Neuron (in vitro differentiated cells): Measurements from ENCODE around the gene WDR35.
"Not testable (repeated sequence)": the region's sequence is repeated elsewhere in the genome, so short reads cannot be mapped to it uniquely, and the experiment has no call there.

Source experiments
- H2AFZ ChIP-seq: one replicate; pipeline ENCODE4 v1.6.1; 2013; ENCODE audit warnings: low read depth, mild to moderate bottlenecking, inconsistent platforms, low read length, moderate library complexity
- H3K27me3 ChIP-seq: one replicate; pipeline ENCODE4 v1.6.1; 2013; ENCODE audit warnings: low read length; ENCODE audit not compliant: insufficient read depth
- H3K36me3 ChIP-seq: one replicate; pipeline ENCODE4 v1.6.1; 2013; ENCODE audit warnings: low read length; ENCODE audit not compliant: insufficient read depth
- H3K4me1 ChIP-seq: one replicate; pipeline ENCODE4 v1.6.1; 2013; ENCODE audit warnings: low read length; ENCODE audit not compliant: insufficient read depth
- H3K4me3 ChIP-seq: 2 replicates; pipeline ENCODE4 v1.5.1; 2013; ENCODE audit warnings: mild to moderate bottlenecking, low read length, moderate library complexity
- H3K9me3 ChIP-seq: one replicate; pipeline ENCODE4 v1.6.1; 2013; ENCODE audit warnings: low read length

Gene WDR35

GRCh38 chr2:19947184-19947940 is 42.5 kb downstream of the WDR35 start:
- Histone ChIP-seq H3K27me3 (no peaks in the 10 kb centered on the region), H3K36me3 (peaks cover 35% of the 10 kb centered on the region), H3K9me3 (no peaks in the 10 kb centered on the region), H3K4me3 (no peak overlapping the region), H3K4me1 (peaks cover 22% of the 10 kb centered on the region), H2AFZ (no peak overlapping the region)

GRCh38 chr2:19944205-19944845 is 45.6 kb downstream of the WDR35 start:
- H3K9me3 ChIP-seq: peaks cover 2% of the 10 kb centered on the region
- peaks cover 22% of the 10 kb centered on the region for H3K4me1 ChIP-seq
- H3K4me3 ChIP-seq: no peak overlapping the region
- peak overlapping the region; percentile 44 for H2AFZ ChIP-seq
- H3K27me3 ChIP-seq: no peaks in the 10 kb centered on the region
- H3K36me3 ChIP-seq: peaks cover 30% of the 10 kb centered on the region

GRCh38 chr2:19943189-19943588 is 46.7 kb downstream of the WDR35 start:
- Histone ChIP-seq H3K4me1 (peaks cover 22% of the 10 kb centered on the region), H3K36me3 (peaks cover 32% of the 10 kb centered on the region), H3K27me3 (no peaks in the 10 kb centered on the region), H3K9me3 (peaks cover 2% of the 10 kb centered on the region), H2AFZ (no peak overlapping the region), H3K4me3 (no peak overlapping the region)

- H3K4me1 ChIP-seq: peaks cover 22% of the 10 kb centered on the region
- H3K27me3 ChIP-seq: no peaks in the 10 kb centered on the region
- H3K36me3 ChIP-seq: peaks cover 38% of the 10 kb centered on the region
- peaks cover 2% of the 10 kb centered on the region for H3K9me3 ChIP-seq
- no peak overlapping the region for H3K4me3 ChIP-seq
- H2AFZ ChIP-seq: no peak overlapping the region
Measured at GRCh38 chr2:19942199-19942598, 47.7 kb downstream of the WDR35 start.

- peaks cover 62% of the 10 kb centered on the region for H3K36me3 ChIP-seq
- H3K9me3 ChIP-seq: peaks cover 2% of the 10 kb centered on the region
- H2AFZ ChIP-seq: no peak overlapping the region
- no peaks in the 10 kb centered on the region for H3K27me3 ChIP-seq
- no peaks in the 10 kb centered on the region for H3K4me1 ChIP-seq
- H3K4me3 ChIP-seq: no peak overlapping the region
Measured at GRCh38 chr2:19937004-19937403, 52.9 kb downstream of the WDR35 start.

- no peaks in the 10 kb centered on the region for H3K27me3 ChIP-seq
- peaks cover 61% of the 10 kb centered on the region for H3K36me3 ChIP-seq
- H3K4me3 ChIP-seq: no peak overlapping the region
- H3K4me1 ChIP-seq: no peaks in the 10 kb centered on the region
- no peak overlapping the region for H2AFZ ChIP-seq
- H3K9me3 ChIP-seq: peaks cover 2% of the 10 kb centered on the region
Measured at GRCh38 chr2:19936203-19936602, 53.7 kb downstream of the WDR35 start.

DNA sequence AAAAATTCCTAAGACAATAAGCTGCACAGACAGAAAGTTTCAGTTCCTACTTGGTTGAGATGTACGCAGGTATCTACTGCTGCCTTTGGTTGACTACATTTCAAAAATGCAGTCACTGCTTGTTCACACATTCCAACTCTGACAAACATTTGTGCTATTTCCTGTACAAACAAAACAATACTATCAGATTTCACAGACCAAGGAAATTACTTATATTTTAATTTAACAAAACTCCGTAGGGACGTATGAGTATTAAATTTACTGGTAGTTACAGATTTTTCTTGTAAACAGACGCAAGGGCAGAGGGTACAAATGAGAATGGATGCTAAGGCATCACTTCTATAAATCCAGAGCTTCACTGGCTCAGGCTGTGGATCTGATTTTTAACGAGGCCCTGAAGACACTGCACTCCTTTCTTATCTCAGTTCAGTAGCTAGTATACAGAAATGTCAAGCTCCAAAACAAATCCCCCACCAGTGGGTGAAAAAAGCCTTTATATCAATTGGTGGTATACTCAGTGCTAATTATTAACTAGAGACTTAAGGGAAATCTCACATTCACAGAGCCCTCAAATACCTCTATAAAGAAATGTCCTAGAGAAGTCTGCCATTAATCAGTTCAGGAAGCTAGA is 56.4 kb downstream of the WDR35 start:
- Histone ChIP-seq H2AFZ (no peak overlapping the region), H3K4me3 (no peak overlapping the region), H3K36me3 (peaks cover 65% of the 10 kb centered on the region), H3K9me3 (peaks cover 7% of the 10 kb centered on the region), H3K27me3 (no peaks in the 10 kb centered on the region), H3K4me1 (no peaks in the 10 kb centered on the region)

- H2AFZ ChIP-seq: no peak overlapping the region
- no peak overlapping the region for H3K4me3 ChIP-seq
- no peaks in the 10 kb centered on the region for H3K4me1 ChIP-seq
- no peaks in the 10 kb centered on the region for H3K27me3 ChIP-seq
- peaks cover 65% of the 10 kb centered on the region for H3K36me3 ChIP-seq
- H3K9me3 ChIP-seq: peaks cover 7% of the 10 kb centered on the region
Measured at GRCh38 chr2:19932928-19933327, 57.0 kb downstream of the WDR35 start.

DNA sequence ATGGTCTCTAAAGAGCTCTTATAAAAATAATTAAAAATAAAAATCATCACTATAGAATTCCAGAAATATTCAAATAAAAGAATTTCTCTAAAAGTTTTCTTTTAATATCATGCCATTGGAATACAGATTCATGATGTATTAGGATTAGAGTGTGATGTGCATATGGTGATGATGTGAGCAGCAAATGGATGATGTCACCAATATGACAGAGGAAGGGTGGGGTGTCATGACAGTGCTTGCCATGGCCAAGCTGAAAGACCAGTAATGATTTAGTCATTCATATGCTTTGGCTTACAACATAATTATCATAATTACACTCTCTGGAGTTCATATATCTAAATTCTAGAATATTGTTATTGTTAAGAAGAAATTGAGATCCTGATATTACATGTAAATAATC is 60.7 kb downstream of the WDR35 start:
- Histone ChIP-seq H3K36me3 (peaks cover 47% of the 10 kb centered on the region), H3K9me3 (peaks cover 7% of the 10 kb centered on the region), H3K4me3 (no peak overlapping the region), H3K27me3 (no peaks in the 10 kb centered on the region), H2AFZ (no peak overlapping the region), H3K4me1 (no peaks in the 10 kb centered on the region)

GRCh38 chr2:19927816-19928215 is 62.1 kb downstream of the WDR35 start:
- H3K27me3 ChIP-seq, H2AFZ ChIP-seq, H3K4me1 ChIP-seq, H3K4me3 ChIP-seq, H3K9me3 ChIP-seq: not testable (repeated sequence)
- H3K36me3 ChIP-seq: peaks cover 46% of the 10 kb centered on the region

DNA sequence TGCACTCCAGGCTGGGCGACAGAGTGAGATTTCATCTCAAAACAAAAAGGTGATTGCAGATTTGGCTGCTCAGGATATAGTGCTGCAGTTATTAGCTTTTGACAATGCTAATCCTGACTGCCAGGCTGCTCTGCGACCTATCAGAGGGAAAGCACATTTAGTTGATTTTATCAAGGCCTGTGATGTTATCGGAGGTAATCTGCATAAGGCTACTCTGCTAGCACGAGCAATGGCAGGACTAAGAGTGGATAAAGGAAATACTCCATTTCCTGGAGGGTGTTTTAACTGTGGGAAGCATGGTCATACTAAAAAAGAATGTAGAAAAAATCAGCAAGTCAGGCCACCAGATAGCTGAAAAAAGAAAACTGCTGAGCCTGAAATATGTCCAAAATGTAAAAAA is 65.4 kb downstream of the WDR35 start:
- H2AFZ ChIP-seq, H3K4me1 ChIP-seq, H3K9me3 ChIP-seq, H3K27me3 ChIP-seq, H3K4me3 ChIP-seq: not testable (repeated sequence)
- peaks cover 28% of the 10 kb centered on the region for H3K36me3 ChIP-seq

DNA sequence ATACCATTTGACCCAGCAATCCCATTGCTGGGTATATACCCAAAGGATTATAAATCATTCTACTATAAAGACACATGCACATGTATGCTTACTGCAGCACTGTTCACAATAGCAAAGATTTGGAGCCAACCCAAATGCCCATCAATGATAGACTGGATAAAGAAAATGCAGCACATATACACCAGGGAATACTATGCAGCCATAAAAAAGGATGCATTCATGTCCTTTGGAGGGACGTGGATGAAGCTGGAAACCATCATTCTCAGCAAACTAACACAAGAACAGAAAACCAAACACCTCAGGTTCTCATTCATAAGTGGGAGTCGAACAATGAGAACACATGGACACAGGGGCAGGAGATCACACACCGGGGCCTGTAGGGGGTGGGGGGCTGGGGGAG is 67.7 kb downstream of the WDR35 start:
- peaks cover 14% of the 10 kb centered on the region for H3K36me3 ChIP-seq
- not testable (repeated sequence) for H3K4me3 ChIP-seq, H3K4me1 ChIP-seq, H2AFZ ChIP-seq, H3K9me3 ChIP-seq, H3K27me3 ChIP-seq

DNA sequence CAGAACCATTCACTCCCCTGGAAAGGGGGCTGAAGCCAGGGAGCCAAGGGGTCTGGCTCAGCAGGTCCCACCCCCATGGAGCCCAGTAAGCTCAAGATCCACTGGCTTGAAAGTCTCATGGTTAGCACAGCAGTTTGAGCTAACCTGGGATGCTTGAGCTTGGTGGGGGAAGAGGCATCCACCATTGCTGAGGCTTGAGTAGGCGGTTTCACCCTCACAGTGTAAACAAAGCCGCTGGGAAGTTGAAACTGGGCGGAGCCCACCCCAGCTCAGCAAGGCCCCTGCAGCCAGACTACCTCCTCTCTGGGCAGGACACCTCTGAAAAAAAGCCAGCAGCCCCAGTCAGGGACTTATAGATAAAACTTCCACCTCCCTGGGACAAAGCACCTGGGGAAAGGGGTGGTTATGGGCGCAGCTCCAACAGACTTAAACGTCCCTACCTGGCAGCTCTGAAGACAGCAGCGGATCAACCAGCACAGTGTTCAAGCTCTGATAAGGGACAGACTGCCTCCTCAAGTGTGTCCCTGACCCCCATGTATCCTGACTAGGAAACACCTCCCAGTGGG is 73.4 kb downstream of the WDR35 start:
- Histone ChIP-seq H3K4me3 (no peak overlapping the region), H3K9me3 (no peaks in the 10 kb centered on the region)

More for the DNA sequence above, 73.4 kb downstream of the WDR35 start:
- Histone ChIP-seq H3K27me3 (no peaks in the 10 kb centered on the region), H2AFZ (no peak overlapping the region), H3K36me3 (peaks cover 22% of the 10 kb centered on the region), H3K4me1 (no peaks in the 10 kb centered on the region)
